Stimulated activated CD4-positive, alpha-beta T cell treated with anti-CD3 and anti-CD28 coated beads, TNF-alpha, amount 100 ng/mL, for 1 hour (primary cell): ENCODE measurements around the gene BTBD9.

Experiments used
- DNase-seq, 3 donors: peaks; one replicate each; pipeline ENCODE4 v3.0.0-alpha.2; 2020; ENCODE audit warnings: low read depth in 3 of 3, low spot score in 1 of 3

Gene BTBD9

GRCh38 chr6:38306931-38307330 lies 332.8 kb downstream of the BTBD9 start:
- DNase-seq: no peak

DNA sequence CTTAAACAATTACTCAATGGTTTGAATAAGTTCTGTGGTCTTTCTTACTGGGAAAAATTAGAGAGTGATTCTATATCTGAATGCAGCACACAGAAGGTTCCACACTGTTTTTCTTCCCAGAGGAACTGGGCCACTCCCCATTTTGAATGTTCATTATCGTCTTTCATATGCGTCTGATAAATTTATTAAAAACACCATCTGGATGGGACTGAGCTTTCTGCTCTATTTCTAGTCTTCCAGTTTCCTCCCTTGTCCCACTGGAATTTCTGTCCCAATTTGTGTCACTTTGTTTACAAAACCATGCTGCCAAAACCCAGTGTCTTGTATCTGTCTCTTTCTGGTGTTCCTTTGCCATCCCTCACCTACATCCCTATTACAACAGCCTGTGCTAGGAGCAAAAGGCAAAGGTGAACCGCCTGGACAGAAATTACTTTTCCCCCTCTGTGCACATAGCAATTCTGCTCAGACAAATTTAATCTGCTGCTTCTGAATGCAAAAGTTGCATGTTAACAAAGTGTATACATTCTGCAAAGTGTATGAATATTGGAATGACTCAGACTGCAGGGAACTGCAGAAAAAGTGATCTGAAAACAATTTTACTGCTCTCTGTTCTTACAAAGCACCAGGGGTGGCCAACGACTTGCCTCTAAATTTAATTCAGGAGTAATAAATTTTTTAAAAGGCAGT lies 333.6 kb downstream of the BTBD9 start:
- DNase-seq: no peak

DNA sequence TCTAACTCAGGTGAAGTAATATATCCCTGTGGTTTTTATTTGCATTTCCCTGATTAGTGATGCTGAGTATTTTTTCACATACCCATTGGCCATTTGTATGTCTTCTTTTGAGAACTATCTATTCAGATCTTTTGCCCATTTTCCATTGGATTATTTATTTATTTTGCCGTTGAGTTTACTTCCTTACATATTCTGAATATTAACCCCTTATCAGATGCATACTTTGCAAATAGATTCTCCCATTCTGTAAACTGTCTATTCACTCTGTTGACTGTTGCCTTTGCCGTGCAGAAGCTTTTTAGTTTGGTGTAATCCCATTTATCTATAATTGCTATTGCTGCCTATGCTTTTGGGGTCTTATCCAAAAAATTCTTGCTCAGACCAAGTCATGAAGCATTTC lies 336.9 kb downstream of the BTBD9 start:
- DNase-seq: no peak

- no peak for DNase-seq
Observed at GRCh38 chr6:38302081-38302480, 337.6 kb downstream of the BTBD9 start.

- DNase-seq: no peak
Observed at GRCh38 chr6:38290133-38290799, 349.5 kb downstream of the BTBD9 start.

DNA sequence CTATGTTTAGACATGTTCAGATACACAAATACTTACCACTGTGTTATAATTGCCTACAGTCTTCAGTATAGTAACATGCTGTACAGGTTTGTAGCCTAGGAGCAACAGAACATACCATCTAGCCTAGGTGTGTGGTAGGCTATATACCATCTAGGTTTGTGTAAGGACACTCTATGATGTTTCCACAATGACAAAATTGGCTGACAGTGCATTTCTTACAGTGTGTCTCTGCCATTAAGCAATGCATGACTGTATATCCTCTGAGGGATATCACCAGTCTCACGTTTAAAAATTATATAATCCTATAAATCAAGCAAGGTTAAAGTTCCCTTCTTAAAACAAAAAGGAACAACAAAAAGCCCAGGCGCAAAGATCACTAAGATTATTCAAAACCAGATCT lies 352.2 kb downstream of the BTBD9 start:
- DNase-seq: no peak

DNA sequence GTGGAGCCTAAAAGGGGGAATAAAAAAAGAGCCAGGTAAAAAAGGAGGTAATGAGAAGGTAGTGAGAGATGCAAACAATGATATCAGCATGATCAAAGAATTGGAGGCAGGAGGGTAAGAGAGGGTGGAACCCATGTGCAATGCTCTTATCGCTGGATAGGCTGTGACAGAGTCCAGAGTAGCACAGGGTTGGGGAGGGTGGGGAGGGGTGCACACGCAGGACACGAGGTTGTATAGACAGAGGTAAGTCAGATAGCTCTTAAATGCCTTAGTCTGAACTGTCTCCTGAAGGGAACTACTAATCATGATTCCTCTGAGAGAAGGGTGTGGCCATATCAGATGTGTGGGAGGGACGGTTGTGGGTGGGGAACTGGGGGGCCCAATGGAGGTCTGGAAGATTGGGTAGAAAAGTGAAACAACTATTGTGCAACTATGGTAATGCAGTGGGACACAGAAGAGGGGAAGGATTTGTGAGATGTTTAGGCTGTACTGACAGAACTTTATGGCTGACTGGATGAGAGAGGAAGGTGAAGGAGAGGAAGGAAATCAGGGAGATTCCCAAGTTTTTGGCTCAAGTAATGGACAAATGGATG lies 354.8 kb downstream of the BTBD9 start:
- DNase-seq: no peak

GRCh38 chr6:38283734-38284362 lies 355.9 kb downstream of the BTBD9 start:
- DNase-seq: no peak

GRCh38 chr6:38282911-38283310 lies 356.8 kb downstream of the BTBD9 start:
- no peak for DNase-seq

DNA sequence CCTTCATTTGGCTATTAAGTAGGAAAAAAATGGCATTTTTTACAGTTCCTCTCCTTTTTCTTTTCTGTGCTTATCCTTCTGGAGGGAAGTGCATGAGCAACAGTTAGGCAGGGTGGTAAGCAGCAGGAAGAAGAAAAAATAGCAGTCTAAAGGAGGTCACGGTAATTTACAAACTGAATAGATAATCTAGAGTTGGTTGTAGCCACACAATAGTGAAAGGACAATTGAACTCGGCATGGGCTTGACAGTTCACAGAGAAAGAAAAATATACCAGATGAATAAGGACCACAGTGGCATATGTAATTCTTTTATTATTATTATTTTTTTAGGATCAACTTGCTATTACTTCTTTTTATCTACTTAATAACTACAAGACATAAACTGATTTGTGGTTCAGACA lies 358.6 kb downstream of the BTBD9 start:
- no peak for DNase-seq

DNA sequence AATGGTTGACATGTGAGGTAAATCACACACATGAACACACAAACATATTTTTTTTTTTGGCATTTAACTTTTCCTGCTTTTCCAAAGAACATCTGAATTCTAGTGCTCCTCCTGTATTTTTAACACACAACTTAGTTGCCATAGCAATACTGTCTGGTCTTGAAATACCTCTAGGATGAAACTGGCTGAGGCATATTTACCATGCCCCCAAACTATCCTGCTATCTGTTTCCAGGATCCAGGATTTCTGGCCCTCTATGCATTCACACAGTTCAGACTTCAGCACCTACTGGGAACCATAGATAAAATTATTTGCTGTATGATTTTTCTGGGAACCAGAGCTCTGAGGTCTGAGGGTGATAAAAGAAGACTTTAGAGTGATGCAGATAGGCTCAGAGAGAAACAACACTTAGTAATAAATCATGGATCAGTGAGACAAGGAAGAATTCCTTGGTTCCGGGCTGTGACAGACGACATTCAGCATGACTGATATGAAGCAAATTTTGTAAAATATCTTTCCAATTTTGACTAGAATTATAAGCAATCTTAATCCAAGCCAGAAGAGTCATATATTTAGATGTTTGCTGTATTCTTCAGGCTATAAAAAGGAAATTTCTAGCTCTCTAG lies 359.7 kb downstream of the BTBD9 start:
- no peak for DNase-seq

DNA sequence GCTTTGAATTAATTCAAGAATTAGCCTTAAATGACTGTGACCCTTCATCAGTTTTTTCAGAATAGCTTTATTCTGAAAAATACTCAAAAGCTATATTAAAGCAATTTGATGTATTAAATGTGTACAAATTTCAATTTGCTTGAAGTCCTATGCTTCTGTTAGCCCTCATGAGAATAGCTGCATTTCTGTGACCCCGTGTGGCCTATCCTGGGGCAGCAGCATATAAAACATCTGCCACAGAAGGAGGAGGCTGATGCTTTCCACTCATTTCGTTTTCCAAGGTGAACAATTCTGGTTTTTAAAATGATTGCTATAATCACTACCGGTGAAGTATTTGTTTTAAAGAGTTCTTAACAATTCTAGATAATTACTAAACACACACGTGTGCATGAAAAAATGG lies 360.3 kb downstream of the BTBD9 start:
- DNase-seq: no peak

GRCh38 chr6:38273325-38273724 lies 366.4 kb downstream of the BTBD9 start:
- DNase-seq: no peak

DNA sequence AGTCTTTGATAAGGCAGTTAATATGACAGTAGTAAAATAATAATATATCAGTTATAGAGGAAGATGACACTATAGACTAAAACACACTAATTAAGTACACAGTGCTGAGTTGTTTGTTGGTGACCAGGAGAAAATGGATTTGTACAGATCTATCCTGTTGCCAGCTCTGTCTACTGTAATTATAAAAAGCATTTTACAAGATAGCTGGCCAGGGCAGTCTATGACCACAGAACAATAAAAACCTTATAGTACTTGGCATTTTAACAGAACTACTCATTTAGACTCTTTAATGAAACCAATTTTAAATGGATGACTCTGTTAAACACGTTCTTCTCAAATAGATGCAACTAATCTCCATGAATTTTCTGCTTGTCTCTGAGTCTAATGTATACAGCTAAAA lies 367.5 kb downstream of the BTBD9 start:
- DNase-seq: no peak

GRCh38 chr6:38271081-38271480 lies 368.6 kb downstream of the BTBD9 start:
- no peak for DNase-seq

DNA sequence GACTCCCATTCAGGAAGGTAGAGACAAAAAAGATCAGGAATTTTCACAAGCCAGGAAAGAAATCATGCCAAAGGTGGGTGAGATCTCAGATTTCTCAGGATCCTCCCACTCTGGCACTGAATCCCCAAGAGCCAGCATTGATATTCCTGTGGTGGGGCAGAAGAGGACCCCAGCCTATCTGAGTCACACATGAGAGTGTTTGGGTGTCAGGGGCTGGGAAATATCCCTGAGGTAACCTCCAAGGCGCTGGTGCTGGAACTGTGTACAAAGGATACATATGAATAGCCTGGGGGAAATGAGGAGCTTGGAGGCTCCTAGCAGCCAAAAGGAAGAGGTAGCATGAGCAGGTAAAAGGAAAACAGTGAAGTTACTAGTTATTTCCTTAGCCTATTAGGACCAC lies 369.4 kb downstream of the BTBD9 start:
- DNase-seq: no peak

DNA sequence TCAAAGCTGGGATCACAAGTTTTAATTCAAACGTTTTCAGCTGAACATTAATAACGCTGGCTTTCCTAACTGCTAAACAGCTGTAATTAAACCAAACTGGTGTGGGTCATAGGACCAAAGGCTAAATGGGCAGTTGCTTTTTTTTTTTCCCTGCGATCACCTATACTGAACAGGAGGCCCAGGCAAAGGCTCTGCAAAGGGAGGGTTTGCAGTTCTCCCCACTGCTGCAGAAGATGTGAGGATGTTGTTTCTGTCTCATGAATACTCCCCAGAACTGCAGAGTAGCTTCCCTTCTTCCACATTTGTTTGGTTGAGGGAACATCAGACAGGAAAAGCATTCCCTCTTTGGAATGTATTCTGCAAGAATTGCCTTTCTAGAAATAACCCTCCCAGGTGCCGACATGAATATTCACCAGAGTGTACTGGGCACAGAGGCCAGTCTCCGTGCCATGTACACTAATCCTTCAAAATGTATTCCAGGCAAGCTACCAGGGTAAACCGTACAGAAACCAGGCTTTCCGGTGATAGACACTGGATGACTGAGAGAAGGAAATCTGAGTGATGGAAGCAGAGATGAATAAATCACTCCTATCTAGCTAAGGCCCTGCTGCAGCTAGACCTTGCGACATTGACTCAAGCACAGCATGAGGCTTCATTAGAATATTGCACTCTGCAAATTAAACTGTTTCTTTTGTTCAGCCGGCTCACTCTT lies 370.1 kb downstream of the BTBD9 start:
- DNase-seq: no peak

- no peak for DNase-seq
Observed at GRCh38 chr6:38268342-38268741, 371.4 kb downstream of the BTBD9 start.

GRCh38 chr6:38266921-38267354 lies 372.8 kb downstream of the BTBD9 start:
- no peak for DNase-seq

DNA sequence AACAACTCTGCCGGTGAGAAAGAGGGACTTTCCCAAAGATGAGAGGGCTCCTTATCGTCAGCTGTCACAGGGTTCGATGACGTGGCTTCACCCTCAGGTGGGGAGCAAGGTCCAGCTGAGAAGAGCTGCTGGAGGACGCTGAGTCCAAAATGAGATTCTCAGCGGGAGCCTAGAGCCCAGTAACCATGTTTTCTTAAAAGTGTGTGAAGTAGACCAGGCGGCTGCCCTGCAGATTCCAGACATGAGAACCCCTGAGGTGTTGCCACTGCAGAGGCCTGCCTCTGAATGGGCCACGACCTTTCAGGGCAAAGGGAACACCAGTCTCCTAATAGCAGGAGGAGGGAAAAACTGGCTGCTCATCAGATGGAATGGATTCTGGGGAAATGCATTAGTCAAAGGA lies 375.1 kb downstream of the BTBD9 start:
- no peak for DNase-seq

DNA sequence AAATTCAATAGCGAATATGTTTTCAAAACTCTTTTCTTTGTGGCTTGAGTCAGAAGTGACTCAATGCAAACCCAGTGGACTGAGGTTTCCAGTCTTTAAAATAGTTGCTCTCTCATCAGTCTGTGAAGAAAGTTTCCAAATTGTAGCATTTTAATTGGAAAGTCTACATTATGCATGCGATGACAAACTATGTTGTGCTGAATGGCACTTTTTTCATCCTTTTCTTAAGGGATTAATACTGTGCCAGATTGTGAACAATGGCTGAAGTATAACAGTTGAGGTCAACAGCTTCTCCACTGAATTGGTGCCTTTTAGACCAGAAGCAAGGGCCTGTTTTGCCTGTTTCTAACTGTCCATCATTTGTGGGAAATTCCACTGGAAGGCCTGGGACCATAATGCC lies 377.1 kb downstream of the BTBD9 start:
- DNase-seq: no peak
